Left ventricle myocardium superior (tissue), 1 donor: ENCODE measurements around the gene NR3C1. TPM values are rescaled to one million over a fixed set of nuclear protein-coding genes. Genes with fewer than 3 reads are reported as not detected.

Experiments
- ATAC-seq: fragments of 200-7000 bp; cut with Tn5 transposase; one replicate; pipeline ENCODE4 v1.9.1; 2020; ENCODE audit warnings: mild to moderate bottlenecking, moderate library complexity
- DNase-seq: peaks from one replicate; pipeline ENCODE4 v3.0.0-alpha.2; 2020
- intact Hi-C: fragments of 100-400 bp; cut with micrococcal nuclease; formaldehyde crosslinking; loops from one replicate; pipeline ENCODE4 v1.11.0; 2022
- long read RNA-seq: library from polyadenylated mRNA; unstranded; transcript quantifications from one replicate; pipeline ENCODE4 v2.0.0, GENCODE V29; 2021
- total RNA-seq: library from RNA; stranded (reverse); fragmentation: NEBNext Ultra II Directional; extraction: Animal tissue kit (Norgen Biotek cat#: 25700); gene quantifications from one replicate; pipeline ENCODE4 v1.2.1, GENCODE V29; 2021
- donor health status: DM: no; HTN: yes; CAD: no; lungs with severe emphysema.

NR3C1 gene
- total RNA-seq = 53.0 TPM
- long read RNA-seq, full-length matches to known transcripts = 18 of 138 reads
- long read RNA-seq, partial matches to known transcripts = 107 of 138 reads
- long read RNA-seq, other reads (novel, unspliced or antisense) = 13 of 138 reads

- peak; percentile 80 for ATAC-seq
- DNase-seq = peak; percentile 95
- intact Hi-C loops = loop anchor here (10.0 kb wide), 2 partner anchors 379 to 421 kb away; no protein-coding TSS in a partner anchor
These were observed at the start of gene NR3C1 for GRCh38 chr5:143403593-143404415. NR3C1 (minus strand) TSS chr5:143403686; CDS start chr5:143400839, 2,847 bp downstream.

DNA sequence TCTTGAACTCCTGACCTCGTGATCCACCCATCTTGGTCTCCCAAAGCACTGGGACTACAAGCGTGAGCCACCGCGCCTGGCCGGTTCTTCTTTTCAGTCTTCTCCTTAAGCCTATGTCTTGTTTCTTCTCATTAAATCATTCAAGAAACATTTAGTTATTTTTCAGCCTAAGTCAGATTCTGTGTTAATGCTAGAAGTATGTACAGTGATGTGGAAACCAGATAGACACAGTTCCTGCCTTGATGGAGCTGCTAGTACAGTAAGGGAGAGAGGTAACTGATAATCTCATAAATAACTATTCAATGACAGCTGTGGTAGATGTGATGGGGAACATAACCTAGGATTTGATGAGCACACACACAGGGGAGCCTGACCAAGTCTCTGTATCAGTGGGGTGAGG lies 46.3 kb upstream of the NR3C1 start:
- ATAC-seq (no peak), DNase-seq (no peak)
- intact Hi-C loops = no loop called here

- ATAC-seq (no peak), DNase-seq (no peak)
- intact Hi-C loops = no loop called here
These were observed 45.0 kb upstream of the NR3C1 start for GRCh38 chr5:143448518-143448917.

- intact Hi-C loops = no loop called here
- ATAC-seq = no peak
- no peak for DNase-seq
These were observed 44.5 kb upstream of the NR3C1 start for GRCh38 chr5:143447983-143448382.

DNA sequence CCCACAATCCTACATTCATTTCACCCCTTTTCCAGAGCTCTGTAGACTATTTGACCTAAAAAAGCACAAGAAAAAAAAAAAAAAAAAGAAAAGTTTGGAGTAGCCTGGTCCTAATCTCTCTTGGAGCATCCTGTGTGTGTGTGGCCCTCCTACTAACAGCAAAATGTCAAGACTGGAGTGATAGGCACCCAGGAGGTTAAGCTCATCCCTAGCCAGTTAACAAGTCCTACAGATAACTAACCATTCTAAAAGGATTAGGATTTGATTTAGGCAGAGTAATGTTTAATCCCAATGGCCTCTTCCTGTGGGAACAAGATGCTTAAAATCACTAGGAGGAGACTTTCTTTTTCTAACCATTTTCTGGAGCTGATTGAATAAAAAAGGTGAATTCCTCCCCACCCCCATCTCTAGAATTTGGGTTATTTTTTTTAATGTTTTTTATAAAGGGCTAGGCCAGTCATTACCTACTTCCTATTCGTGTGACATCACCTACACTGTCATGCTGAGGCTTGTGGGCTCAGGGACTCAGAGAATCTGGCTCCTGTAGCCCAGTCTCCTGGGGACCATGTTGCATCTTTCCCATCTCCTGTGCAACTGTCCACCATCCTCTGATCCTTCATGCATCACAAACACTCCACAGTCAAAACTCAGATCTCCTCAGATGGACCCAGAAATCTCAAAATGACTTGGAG lies 43.2 kb upstream of the NR3C1 start:
- intact Hi-C loops = no loop called here
- DNase-seq (no peak), ATAC-seq (no peak)

DNA sequence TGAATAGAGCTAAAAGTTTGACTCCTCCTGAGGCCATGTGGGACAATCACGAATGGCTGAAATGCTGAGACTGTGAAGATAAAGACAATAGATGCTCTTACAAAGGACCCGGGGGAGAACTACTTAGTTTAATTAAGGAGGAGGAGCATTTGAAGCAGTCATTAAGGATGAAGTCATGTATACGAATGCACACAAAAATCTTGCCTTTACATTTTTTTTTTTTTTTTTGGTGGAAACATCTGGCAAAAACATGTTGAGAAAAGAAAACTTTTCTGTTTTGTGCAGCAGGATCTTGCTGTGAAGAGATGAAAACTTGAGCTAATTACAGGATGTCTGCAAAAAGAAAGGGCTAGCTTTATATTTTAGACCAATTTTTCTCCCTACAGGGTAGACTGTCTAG lies 42.3 kb upstream of the NR3C1 start:
- ATAC-seq (no peak), DNase-seq (no peak)
- intact Hi-C loops = no loop called here

DNA sequence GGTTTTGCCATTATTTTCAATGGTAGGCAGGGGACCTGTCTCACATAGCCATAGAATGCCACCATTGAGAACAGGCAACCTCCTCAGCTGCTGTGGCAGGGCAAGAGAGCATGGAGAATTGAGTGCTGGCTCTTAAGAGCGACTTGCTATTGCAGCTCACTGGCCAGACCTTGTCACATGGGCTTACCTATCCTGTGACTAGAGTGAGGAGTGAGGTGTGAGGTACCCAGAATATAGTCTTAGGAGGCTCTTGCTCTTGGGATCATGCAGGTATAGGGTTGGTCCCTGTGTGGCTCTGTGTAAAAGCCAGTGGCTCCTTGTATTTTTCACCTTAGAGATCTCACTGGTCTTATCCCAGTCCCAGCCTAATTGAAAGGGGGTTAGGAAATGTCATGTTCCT lies 39.8 kb upstream of the NR3C1 start:
- intact Hi-C loops = no loop called here
- no peak for DNase-seq
- no peak for ATAC-seq

DNA sequence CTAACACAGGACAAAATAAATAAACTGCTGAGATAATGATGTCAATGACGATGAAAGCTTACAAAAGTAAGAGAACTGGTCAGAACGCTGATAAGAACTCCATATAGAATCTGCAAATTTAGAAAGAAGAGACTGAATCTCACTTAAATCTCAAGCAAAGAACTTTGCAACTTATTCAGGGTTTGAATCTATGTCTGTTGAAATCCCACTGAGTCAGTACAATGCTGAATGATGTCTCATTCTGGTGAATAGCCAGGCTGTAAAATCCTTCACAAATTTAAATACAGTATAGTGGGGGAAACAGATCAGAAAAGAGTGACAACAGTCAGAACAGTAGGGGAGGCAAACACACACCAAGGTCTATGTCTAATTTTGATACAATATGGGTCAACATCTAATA lies 38.9 kb upstream of the NR3C1 start:
- DNase-seq (no peak), ATAC-seq (no peak)
- intact Hi-C loops = no loop called here

DNA sequence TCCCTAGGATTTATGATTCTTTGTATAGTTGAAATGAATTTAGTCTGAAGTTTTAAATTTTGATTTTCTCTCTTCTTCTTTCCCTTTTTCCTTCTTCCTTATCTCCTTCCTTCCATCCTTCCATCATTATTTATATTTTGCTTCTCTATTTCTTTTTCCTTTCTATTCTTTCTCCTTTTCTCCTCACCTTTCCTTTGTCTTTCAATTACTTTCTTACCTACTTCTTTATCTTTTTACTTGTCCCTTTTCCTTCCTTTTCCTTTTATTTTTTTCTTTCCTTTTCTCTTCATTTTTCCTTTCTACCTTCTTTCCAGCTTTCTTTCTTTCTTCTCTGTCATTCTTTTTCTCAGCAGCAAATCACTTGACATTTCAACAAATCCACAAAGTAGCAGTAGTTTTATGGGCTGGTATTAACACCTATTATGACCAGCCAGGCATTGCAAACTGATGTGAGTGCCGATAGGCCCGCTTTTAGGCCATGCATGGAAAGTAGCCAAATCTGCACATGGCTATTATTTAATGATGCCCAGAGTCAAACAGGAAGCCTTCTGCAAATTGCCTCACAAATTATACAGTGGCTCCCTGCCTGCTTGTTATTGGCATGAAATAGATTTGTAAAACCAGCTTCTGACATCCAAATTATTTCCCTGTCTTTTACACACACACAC lies 37.1 kb upstream of the NR3C1 start:
- no peak for DNase-seq
- ATAC-seq = no peak
- intact Hi-C loops = no loop called here

- peak; percentile 80 for ATAC-seq
These were observed 34.3 kb upstream of the NR3C1 start for GRCh38 chr5:143437666-143438273.

DNA sequence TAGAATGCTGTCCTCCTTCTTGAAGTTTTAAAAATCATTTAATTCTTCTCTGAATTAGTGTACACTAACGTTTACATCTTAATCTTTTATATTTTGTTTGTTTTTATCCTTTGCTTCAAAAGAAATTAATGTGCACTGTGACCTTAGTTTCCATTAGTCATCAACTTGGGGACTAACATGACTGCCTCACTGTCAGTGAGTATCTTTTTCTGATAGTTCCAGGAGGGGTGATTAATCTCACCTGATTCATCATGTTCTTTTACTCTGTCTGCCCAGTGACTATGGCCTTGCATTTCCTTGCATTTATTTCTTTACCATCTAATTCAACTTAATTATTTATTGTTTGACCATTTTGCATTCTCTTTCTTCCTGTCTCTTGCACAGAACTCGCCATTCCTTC lies 33.4 kb upstream of the NR3C1 start:
- intact Hi-C loops = no loop called here
- ATAC-seq (no peak), DNase-seq (no peak)

More at GRCh38 chr5:143437666-143438273, 34.3 kb upstream of the NR3C1 start:
- intact Hi-C loops = no loop called here
- no peak for DNase-seq

GRCh38 chr5:143435210-143435657 lies 31.7 kb upstream of the NR3C1 start:
- DNase-seq (no peak), ATAC-seq (peak; percentile 64)
- intact Hi-C loops = no loop called here

DNA sequence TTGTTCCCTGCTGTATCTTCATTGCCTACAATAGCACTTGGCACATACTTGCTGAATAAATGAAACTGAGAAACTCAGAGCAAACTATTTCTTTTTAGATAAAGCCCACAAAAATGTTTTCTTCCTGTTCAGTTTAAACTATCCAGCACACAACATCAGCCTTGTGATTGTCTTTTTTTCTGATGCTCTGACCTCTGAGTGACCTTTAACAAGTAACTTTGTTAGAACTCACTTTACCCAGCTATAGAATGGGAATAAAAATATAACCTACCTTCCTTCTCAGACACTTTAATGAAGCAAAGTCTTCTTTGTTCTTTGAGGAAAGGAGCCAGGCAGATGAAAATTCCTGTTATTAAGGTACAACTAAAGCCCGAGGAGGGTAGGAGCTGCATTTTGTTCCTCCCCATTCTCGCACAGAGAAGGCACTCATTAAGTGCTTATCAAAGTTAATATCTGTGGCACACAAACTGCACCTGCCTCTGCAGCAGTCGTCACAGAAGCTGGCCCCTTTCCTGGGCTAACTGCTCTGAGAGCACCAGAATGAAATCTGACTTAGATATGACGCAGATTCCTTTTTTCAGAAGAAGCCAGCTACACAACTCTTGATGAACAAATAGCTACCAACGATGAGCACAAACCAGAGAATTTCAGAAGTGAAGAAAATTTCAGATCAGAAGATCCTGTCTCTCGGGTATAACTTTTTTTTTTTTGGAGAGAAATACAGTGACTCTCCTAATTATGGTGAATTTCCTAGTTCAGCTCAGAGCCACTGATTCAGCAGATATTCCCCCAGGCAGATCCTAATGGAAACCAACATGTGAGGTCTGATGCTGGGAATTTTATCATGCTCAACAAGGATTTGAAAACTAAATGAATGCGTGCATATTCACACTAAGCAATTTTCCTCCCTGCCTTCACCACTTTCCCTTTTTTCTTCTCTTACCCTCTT lies 31.0 kb upstream of the NR3C1 start:
- ATAC-seq (no peak), DNase-seq (no peak)
- intact Hi-C loops = no loop called here

DNA sequence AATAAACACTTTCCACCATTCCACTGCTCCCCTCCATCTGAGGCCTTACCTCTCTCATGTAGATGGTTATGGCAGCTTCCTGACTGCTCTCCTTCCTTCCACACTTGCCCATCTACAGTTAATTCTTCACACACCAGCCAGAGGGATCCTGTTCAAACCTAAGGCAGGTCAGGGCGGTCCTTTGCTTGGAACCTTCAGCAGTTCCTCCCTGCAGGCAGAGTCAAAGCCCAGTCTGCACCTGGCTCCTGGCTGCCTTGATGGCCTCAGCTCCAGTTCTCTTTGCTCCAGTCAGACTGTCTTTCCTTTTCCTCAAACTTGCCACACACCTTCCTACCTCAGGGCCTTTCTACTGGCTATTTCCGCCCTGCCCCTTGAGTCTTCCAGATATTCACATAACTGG lies 30.2 kb upstream of the NR3C1 start:
- DNase-seq (no peak), ATAC-seq (no peak)
- intact Hi-C loops = no loop called here

DNA sequence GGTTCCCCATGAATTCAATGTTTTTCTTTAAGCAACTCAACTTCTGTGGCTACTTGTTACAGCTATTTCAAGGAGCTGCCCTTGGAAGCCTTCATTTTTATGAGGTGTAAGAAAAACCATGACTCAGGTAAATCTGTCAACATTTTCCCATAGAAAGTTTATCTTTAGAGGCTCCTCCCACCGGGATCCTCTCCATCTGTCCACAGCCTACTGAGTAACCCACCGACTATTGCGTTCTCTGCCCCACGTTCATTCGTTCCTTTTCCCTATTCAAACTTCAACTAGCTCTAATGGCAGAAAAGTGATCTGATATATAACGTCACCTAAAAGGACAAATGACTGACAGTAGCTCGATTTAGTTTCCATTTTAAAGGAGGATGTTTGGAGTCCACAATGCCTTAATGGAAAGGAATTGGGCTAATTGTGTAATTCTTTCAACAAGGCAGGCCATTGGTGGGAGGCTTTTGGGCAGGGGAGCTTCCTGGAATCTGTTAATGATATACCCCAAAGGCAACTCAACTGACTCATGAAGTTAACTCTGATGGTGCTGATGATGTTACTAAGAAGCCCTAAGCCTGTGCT lies 29.3 kb upstream of the NR3C1 start:
- ATAC-seq (no peak), DNase-seq (no peak)
- intact Hi-C loops = no loop called here

- intact Hi-C loops = no loop called here
- no peak for DNase-seq
- ATAC-seq = no peak
These were observed 28.3 kb upstream of the NR3C1 start for GRCh38 chr5:143431789-143432188.

DNA sequence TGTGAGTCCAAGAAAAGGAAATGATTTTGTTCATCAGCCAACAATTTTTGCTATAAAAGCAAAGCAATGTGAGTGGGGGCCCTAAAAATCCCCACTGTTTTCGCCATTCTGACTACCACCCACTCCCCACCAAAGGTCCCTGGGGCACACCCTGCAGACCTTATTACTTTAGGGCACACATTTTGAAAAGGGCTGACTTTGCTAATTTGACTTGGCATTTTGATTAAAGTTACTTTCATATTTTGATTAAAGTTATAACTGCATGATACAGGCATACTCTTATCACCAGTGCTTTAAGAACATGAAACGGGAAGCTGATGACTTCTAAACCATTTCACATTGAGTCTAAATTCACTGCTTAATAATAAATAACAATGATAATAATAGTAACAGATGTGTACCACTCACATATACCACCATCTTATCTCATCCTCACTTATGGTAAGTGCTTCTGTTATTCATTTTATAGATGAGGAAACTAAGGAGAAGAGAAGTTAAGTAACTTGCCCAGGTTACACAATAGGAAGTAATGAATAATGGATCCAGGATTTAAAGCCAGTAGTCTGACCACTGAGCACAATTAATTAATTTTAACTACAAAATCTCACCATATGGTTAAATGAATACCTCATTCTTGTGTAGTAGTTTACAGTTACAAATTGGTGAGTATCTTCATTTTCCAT lies 25.4 kb upstream of the NR3C1 start:
- DNase-seq (no peak), ATAC-seq (no peak)
- intact Hi-C loops = no loop called here
